ENCODE data around the gene YOD1.
A peak's percentile ranks its signal among the peaks of the same experiment; 100 is the strongest.

The YOD1 gene

DNA sequence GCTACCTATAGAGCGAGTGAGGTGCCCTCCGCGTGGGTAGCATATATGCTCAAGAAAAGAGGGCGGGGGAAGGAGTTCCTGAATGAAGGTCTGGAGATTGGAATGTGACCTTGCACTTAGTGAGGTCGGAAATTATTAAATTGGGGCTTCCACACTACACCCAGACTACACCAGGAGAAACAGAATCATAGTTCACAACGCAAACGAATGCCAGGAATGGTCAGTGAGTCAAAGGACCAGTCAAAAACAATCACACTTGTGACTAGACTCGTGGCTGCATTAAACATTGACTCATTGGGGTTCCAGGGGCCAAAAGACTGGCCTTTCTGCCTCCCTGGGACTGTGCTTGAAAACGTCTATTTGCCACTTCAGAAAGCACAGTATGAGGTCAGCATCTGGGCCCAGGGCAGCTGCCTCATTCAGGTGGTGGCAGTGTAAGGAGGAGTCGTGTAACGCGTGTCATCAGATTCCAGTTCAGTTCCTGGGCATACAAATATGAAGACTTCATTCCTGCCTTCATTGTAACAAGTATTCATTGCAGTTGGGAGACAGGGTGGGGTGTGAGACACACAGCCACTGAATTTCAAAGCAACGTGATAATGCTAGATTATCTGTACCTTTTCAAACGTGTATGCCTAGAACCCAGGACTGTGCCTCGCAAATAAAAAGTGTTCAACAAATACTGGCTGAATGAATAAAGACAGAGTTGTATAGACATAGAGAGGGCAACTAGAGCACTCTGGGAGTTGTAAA is at the start of gene YOD1:
TSS of gene YOD1 (minus strand) at position 18 of the 753 bp plus-strand sequence. CDS start 178 bp downstream, outside the sequence.
- no peak for DNase-seq

DNA sequence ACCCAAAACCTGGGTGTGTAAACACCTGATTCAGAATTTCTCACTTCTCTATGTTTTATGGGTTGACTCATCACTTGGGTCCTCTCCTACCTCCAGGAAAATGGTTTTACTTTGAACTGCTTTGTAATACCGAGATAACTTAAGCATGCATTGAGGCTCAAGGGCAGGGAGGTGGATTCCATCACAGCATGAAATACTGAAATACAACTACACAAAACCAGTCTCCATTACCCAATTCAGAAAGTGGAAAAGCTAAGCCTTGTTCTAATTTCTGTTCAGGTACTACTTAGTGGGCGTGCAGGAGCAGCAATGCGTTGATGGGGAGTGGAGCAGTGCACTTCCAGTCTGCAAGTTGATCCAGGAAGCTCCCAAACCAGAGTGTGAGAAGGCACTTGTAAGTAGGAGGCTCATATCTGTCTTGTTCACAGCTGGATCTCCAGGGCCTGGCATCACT is 46.9 kb upstream of the YOD1 start:
- no peak for DNase-seq

DNA sequence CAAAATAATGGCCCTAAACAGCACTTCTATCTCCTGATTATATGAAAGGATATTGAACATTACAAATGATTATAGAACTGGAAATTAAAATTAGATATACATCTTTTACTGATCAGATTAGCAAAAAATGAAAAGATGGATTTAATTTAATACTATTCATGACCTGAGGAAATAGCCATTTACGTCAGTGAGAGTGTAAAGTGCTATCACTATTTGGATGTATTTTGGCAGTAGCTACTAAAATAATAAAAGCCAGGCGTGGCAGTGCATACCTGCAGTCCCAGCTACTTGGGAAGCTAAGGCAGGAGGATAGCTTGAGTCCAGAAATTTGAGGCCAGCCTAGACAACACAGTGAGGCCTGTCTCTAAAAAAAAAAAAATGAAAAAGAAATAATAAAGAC is 42.9 kb upstream of the YOD1 start:
- no peak for DNase-seq

DNA sequence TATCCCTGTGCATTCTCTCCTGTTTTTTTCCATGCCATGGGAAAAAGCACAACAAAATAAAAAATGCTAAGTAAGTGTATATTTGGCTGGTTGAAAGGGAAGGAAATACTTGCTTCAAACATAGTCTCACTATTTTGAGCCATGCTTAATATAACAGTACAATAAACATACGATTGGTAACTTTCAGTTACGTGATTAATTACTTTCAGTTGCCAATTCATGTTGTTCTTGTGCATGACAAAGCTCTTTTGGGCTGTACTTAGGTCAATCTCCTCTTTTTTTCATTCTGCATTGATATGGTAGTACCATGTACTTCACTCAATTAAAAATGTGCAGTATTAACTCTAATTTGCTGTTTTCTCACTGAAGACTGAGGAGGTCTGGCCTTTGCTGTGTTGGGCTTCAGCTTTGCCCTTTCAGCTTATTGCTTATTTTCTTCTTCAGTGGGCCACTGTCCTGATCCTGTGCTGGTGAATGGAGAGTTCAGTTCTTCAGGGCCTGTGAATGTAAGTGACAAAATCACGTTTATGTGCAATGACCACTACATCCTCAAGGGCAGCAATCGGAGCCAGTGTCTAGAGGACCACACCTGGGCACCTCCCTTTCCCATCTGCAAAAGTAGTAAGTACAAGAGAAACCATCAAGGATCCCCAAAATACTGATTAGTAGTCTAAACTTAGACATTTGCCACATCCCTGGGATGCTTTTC is 40.3 kb upstream of the YOD1 start:
- no peak for DNase-seq

DNA sequence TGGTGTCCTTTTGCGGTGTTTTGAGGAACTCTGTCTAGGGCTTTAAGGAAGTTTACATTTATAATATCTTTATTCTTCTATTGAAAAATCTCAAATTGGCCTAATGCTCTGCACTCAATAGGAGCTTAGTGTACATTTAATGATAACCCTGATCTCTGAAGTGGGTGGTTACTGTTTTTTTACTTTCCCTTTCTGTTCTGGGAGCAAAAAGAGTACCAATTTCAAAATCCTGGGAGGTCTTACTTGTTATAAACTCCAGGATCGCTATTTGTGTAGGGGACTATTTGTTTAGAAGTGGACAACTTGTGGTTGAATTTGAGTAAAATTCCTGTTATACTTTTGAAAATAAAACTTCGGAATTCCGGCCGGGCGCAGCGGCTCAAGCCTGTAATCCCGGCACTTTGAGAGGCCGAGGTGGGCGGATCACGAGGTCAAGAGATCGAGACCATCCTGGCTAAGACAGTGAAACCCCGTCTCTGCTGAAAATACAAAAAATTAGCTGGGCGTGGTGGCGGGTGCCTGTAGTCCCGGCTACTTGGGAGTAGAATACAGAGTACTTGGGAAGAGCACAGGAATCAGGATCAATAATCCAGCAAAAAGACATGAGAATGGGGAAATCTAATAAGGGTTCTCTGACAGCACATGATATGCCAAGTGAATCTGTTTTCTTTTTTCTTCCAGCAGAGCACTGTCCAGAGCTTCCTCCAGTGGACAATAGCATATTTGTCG is 38.8 kb upstream of the YOD1 start:
- no peak for DNase-seq

DNA sequence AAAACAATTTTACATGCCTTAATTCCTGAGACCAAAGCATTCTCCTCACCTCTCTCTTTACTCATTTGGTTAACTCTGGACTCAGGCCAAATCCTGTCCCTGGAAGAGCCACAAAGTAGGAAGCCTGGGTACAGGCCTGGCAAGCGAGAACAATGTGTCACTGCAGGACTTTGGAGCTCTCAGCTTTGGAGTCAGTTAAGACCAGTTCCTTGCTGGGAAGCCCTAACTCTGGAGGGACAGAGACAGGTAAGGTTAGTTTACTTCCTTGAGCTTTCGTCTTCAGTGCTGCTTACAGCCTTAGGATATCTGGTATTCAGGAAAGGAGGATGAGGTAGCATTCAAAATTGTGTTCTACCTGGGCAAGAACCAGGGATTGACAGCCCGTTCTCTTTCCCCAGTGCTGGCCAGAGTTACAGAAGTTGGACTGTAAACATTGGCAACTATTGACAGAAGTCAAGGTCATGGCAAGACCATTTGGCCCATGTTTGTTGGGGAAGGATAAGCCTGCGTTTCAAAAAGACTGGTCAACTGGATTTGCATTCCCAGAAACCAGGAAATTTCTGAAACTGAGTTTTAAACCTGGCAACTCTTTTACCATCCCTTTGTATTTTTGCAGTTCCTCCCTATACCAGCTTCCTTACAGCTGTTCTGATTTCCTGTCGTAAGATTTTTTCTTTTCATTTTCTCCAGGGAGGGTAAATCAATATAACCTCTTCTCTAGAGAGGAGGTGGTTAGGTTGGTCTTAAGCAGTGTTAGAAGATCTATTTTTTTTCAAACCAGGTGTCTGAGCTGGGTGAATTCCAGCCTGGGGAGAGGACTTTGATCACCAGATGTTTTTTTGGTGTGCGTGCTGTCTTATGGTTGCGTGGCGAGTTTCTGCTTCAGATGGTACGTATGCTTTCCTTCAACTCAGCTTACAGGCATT is 38.0 kb upstream of the YOD1 start, which contains the start of gene C4BPB:
TSS of gene C4BPB (plus strand) at position 160 of the 926 bp plus-strand sequence. CDS start at position 832, 672 bp downstream.
- no peak for DNase-seq

DNA sequence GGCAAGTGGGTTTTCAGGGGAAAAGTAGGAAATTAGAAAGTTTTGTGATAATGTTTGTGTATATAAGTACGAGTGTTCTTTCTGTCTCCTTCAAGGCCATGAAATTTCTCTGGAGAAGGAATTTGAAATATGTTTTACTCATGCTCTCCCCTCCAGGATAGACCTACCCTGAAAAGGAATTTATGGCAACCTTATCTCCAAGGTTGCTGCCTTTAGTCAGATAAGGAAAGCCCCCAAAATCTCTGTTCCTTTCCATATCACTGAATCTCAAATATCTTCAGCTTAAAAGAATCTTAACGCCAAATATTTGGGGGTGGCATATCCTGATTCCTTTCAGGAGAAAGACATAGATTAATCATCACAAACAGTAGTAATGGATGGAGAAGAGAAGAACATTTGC is 37.2 kb upstream of the YOD1 start:
- no peak for DNase-seq

DNA sequence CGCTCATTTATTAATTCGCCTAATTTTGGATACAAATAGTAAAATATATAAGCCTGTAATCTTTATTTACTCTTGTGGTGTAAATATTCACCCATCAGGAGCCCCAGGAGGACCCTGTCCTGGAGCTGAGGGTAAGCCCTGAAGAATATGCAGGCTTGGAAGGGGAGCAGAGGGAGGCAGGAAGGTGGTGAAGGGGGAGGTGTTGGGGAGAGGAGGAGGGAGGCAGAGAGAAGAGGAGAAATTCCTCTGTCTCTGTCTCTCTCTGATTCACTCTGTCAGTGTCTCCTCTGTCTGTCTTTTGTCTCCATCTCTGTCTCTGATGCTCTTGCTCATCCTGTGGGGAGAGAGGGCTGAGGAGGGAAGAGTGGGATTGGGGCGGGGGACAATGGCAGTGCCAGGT is 34.9 kb upstream of the YOD1 start:
- DNase-seq = no peak

DNA sequence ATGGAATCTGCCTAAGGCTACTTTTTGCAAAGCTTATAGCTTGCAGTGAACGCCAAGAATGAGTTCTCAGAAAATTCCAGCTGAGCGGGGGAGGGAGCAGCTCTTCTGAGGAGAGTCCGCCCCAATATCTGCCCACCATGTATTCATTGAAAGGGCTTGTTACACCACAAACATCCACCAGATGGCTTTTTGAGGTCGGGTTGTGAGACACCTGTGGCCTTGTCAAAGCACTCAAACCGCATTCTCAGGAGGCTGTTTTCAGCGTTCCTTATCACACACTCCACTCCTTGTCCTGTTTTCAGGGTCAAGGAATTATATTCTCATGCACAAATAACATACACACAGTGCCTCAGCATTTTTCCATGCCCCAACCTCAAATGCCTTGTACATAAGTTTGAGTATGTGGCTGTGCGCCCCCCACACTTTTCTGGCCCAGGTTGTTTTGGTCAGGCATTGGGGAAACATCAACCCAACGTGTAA is 33.7 kb upstream of the YOD1 start:
- peak; percentile 15 to 26 for DNase-seq

DNA sequence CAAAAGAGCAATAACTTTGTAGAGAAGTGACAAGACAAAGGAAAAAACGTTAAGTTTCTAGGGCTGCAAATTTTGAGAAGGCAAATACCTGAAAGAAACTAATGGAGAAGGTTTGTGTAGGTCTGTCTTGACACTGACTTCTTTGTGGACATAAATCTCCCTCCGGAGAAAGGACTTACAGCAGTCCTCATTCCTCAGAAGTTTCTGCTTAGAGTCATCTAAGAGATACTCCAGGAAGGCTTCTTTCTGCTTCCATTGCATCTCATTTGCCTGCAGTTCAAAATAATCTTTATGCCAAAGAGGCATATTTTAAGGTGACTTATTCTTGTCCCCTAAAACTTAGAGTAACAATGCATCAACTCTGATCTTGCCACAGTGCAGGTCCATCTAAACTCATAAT is 33.2 kb upstream of the YOD1 start:
- no peak for DNase-seq

DNA sequence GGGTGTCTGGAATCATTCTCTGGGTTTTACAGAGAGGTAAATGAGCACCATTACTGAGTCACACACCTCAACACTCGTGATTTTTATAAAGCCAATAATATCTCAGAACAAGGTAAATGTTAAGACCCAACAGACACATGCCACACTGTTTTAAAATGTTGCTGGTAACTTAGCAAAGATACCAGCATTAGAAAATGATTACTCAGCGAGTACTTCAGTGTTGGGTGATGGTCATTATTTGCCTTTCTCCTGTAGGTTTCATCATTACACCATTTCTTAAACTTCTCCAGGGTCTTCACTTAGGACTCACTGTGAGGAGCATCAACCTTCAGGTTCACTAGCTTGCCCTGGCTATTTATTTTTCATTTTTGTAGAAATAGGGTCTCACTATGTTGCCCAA is 30.8 kb upstream of the YOD1 start:
- no peak for DNase-seq

DNA sequence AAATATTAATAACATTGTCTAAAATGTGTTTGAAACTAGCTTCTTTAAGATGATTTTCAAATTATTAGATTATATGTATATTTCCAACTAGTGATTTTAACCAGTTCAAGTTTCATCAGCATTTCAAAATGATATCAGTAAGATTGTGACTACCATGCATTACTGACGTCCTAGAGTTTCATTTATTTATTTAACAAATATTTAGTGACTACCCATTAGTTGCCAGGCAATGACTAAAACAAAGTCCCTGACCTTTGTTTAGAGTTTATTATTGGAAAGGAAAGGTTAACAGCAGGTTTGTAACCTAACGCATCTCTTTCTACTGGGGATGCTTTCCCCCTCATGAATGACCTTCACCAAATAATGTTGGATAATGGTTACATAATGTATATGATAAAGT is 30.1 kb upstream of the YOD1 start:
- DNase-seq = no peak

DNA sequence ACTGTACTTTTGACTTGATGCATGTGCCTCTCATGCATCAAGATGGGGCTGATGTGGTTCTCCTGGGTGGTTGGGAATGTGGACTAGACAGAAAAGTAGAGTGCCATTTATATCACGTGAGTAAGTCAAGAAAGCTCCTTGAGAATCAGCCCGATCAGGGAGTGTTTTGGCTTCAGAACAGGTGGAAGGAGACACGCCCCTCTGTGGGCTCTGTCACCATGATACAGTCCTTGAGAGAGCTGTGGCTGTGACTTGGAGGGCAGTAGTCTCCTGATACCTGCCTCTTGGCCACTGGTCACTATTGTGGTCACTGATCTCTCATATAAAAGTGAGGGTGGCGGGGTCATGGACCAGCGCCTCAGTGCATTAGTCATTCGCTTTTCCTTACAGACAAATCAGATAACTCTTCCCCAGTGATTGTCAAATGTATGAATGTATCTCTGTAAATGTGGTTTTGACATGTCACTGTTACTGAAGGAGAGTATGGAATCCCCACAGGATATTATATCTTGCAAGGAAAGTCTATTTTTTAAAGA is 28.8 kb upstream of the YOD1 start:
- no peak for DNase-seq

DNA sequence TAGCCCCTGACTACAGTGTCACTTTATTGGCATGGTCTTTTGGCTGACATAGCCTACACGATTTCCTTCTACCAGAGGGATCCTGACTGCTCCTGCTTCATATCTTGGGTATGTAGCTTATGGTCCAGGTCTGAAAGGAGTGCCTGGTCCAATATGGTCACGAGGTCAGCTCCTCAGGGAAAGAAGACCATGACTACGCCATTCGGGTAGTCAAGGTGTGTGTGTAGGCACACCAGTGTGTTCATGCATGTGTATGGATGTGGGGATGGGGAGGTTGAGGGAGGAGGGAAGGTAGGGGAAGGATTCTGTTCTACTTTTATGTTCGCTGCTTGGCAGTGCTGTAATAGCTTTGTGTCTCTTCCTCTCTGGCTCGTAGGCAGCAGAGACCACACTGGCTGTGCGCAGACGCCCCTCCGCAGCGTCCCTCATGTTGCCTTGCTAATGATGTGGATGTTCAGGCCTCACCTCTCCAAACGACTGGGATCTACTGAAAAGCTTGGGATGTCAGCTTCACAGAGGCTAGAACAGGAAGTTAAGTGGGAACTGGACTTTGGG is 27.6 kb upstream of the YOD1 start:
- no peak for DNase-seq

DNA sequence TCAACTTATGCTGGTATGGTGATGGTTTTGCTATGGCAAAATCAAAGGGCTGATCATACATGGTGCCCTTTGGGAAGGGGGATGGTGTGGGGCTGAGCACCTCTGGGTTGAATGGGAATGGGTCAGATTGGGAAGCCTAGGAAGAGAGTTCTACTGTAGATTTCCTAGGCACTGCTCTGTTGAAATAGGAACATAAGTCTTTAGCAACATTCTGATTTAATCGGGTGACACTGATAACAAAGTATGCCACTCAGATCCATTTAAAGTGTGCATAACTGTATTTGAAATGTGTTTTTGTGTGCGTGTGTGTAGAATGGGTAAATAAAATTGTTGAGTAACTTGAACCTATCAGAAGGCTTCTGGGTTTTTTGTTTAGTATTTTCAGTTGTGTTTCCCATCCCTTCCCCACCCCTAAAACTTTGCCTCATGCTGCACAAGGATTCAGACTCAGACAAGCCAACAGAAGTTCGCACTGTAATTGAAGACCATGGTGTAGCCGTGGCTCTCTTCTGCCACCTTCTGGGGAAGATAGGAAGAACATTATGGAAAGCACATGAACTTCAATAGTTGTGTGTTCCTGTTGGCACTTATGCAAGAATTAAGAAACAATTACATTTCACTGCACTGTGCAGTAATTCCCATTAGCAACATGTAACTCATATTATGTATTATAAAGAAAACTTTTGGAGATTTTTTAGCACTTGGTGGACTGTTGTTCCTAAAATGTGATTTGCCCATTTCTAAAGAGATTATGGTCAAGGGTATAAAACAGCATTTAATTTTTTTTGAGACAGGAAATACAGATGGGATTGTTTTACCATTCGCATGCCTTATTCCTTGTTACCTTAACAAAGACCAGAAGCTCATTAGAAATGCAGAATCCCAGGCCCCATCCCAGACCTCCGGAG is 26.7 kb upstream of the YOD1 start:
- DNase-seq = peak in 1 of 2 experiments; percentile 50

DNA sequence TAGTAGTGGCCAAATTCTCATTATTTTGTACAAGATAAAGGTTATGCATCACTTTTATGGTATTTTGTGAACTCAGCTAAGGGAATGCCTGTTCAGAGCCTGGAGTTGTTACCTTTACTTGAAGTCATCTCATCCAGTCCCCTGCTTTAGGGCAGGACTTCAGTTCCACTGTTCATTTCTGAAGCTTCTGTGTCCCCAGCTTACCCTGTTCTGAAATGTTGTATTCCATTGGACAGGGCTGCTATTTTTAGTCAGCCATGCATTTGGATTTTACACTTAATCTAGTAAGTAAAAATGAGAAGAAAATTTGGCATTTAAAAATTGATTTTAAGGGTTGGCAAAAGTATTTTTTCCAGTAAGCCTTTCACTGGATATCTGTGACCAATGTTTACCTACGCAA is 26.0 kb upstream of the YOD1 start:
- no peak for DNase-seq

DNA sequence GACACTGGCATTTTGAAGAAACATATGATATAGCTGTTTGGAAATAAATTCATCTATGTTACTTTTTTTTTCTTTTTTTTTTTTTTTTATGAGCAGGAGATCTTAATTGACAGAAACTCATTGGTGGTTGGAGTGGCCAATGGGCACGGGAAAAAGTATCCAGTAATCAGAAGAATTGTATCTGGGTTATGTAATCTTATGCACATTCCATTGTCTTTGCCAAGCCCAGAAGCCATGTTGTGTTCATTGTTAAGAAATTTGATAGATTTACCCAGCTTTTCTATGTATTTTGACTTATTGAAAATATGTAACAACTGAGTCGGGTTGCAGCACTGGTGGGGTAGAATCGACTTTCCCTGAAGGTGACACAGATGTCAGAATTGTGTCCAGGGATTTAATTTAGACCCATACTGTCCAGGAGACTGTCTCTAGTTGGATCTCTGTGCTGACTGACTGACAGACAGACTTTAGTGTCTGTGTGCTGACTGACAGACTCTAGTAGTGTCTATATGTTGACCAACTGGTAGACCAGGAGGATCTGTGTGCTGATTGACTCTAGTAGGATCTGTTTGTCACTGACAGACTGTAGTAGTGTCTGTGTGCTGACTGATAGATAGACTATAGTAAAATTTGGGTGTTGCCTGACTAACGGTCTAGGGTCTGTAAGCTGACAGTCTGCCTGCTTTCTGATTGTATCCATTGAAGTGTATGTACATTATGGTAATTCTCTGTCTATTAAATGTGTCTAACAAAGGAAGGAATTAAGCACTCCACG is 25.4 kb upstream of the YOD1 start:
- no peak for DNase-seq

DNA sequence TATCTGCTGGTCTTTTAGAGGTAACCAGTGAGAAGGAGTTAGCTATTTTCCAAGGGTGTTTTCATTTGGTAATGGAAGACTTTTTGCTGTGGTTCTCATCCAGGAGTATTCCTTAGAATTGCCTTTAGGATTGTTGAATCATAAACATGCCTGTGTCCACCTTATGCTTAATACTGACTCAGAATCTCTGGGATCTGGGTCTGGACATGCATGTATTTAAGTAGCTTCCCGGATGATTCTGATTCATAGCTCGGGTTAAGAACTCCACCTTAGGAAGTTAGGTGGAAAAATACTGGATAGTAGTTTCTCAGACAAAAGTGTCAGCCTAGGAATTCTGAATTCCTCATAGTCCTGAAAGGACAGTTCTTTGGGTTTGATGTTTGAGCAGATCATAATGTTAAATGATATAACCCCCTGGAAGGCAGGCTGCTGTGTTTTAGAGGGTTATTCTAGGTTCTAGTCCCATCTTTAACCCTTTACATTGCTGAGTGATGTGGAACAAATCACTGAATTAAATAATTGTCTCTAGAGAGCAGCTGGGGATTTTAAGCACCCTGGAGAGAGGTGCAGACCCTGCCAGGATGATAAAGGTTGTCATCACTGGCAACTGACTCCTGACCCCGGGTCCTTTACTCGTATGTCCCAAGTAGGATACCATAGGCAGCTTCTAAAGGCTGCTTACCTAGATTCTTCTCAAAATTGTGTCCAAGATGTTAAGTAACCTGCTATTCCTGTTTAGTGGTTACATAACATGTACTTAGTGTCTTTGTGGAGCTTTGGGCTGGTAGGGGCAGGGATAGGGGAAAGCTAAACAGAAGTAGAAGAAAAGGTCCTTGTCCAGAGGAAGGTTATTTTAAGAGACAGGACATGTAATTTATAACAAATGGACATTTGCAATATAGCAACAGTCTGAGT is 23.2 kb upstream of the YOD1 start:
- DNase-seq = no peak

DNA sequence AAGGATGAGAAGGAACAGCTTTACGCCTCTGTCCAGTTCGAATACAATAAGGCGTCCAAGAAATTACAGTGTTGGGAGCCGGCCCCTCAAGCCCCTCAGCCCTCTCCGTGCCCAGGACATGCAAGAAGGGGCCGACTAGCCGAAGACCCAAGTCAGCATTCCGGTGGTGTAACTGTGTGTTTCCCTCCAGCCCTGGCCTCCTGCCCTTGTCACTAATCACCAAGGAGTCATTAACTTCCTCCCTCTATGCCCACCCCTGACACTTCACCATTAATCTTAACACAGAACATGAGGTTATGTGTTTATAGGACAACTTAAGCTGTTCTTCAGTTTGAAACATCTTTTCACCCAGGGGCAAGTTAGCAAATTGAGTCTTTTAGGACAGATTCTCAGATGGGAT is 21.2 kb upstream of the YOD1 start:
- no peak for DNase-seq

Measured in NCI-H1930 (cell line).